ENCODE measurements around the gene EFTUD2.

GRCh38 chr17:44904001-44904984 is 5.0 kb upstream of the EFTUD2 start:
- no peak for TF ChIP-seq GATA2 (IDR thresholded peaks at IDR 0.05; ENCODE audit: low read depth, low read length)
- no peak for TF ChIP-seq GATA3 (IDR thresholded peaks at IDR 0.05; ENCODE audit: low read depth, low read length)
